ENCODE measurements around the gene LYSMD4. TPM values are rescaled to one million over a fixed set of nuclear protein-coding genes. Genes with fewer than 3 reads are reported as not detected.

LYSMD4 gene
- total RNA-seq, 1 experiment from 2014 or later, result 11.6 TPM

DNA sequence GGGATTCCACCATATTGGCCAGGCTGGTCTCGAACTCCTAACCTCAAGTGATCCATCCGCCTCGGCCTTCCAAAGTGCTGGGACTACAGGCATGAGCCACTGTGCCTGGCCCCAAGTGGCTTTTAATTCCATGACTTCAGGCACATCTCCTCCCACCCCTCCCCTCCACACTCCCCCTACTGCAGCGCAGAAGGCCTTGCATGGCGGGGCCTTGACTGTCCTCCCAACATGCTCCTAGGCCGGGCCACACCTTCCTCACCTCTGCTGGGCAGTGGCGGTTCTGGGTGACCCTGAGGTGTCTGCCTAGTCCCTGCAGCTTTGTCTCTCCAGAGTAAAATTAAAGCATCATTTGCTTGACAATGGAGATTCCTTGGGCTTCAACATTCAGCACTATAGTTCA is 6.9 kb downstream of the LYSMD4 start:
- no peak for DNase-seq (ENCODE audit: low read depth in 1 of 2, low spot score in 2 of 2)
- Histone ChIP-seq H3K4me1 (replicated peaks) (no peaks in the 10 kb centered on the region), H3K27me3 (replicated peaks) (no peaks in the 10 kb centered on the region), H3K9me3 (replicated peaks) (no peaks in the 10 kb centered on the region), H3K27ac (no peak overlapping the region), H3K36me3 (peaks cover 29% of the 10 kb centered on the region), H3K4me3 (no peak overlapping the region)

DNA sequence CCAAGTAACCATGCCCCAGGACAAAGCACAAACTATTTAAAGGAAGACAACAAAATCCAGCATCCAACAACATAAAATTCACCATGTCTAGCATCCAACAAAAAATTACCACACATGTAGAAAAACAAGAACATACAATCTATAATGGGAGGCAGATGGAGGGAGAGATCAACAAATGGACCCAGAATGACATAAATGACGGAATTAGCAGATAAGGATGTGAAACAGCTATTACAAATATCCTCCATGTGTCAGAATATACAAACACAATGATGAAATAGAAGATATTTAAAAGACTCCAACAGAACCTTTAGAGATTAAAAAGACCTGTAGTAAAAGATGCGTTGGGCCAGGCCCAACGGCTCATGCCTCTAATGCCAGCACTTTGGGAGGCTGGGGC is 10.8 kb downstream of the LYSMD4 start:
- Histone ChIP-seq H3K36me3 (no peaks in the 10 kb centered on the region), H3K4me3 (no peak overlapping the region), H3K27ac (no peak overlapping the region), H3K4me1 (replicated peaks) (peaks cover 7% of the 10 kb centered on the region), H3K27me3 (replicated peaks) (no peaks in the 10 kb centered on the region), H3K9me3 (replicated peaks) (no peaks in the 10 kb centered on the region)
- no peak for DNase-seq (ENCODE audit: low read depth in 1 of 2, low spot score in 2 of 2)

- Histone ChIP-seq H3K36me3 (no peaks in the 10 kb centered on the region), H3K4me1 (replicated peaks) (peaks cover 7% of the 10 kb centered on the region), H3K27me3 (replicated peaks) (no peaks in the 10 kb centered on the region), H3K4me3 (no peak overlapping the region), H3K9me3 (replicated peaks) (no peaks in the 10 kb centered on the region), H3K27ac (no peak overlapping the region)
- DNase-seq (ENCODE audit: low read depth in 1 of 2, low spot score in 2 of 2), result no peak
These were observed 11.3 kb downstream of the LYSMD4 start for GRCh38 chr15:99721896-99722295.

DNA sequence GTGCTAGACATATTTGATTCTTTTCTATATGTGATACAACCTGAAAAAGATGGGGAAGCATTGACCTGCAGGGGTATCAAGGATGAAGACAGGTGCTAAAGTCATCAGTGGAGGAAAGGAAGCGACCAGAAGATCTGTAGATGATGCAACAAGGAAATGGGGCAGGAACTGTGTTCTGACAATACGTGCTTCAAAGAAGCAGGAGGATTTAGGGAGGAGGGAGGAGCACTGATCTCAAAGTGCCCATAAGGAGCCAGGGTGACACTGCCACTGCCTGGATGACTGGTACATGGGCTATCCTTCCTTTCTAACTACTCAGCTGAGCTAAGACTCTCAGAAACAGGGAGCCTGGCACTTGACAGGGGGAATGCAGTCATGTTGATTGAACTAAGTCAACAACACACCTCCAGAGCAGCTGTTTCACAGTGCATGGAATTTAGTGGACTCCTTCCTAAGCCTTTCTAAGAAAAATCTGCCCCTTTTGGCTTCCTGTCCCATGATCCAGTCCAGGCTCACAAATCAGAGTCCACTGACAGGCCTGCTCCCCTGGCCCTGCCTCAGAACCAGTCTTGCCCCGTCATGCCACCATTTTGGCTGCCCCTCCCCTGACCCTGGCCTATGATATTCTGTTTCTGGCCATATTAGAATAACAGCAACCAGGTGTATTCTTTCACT is 12.0 kb downstream of the LYSMD4 start:
- Histone ChIP-seq H3K27me3 (replicated peaks) (no peaks in the 10 kb centered on the region), H3K9me3 (replicated peaks) (no peaks in the 10 kb centered on the region), H3K4me3 (no peak overlapping the region), H3K36me3 (no peaks in the 10 kb centered on the region), H3K4me1 (replicated peaks) (peaks cover 7% of the 10 kb centered on the region), H3K27ac (no peak overlapping the region)
- no peak for DNase-seq (ENCODE audit: low read depth in 1 of 2, low spot score in 2 of 2)

DNA sequence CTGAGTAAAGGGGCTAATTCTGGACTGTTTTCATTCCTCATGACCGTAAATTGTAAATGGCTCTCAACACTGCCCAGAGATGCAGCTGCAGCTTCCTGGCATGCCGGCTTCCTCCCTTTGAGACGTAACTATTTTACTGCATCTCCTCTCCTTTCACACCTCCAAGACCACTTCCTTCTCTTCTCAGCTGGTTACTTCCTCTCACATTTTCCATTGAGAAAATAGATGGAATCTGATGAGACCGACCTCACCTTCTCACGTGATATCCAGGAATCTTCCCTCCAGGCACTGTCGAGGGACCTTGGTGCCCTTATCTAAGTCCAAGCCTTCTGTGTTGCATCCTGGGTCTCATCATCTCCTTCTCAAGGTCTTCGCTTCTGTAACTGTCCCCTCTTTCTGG is 12.7 kb downstream of the LYSMD4 start:
- Histone ChIP-seq H3K9me3 (replicated peaks) (no peaks in the 10 kb centered on the region), H3K36me3 (no peaks in the 10 kb centered on the region), H3K27me3 (replicated peaks) (no peaks in the 10 kb centered on the region), H3K27ac (no peak overlapping the region), H3K4me3 (no peak overlapping the region), H3K4me1 (replicated peaks) (peaks cover 7% of the 10 kb centered on the region)
- no peak for DNase-seq (ENCODE audit: low read depth in 1 of 2, low spot score in 2 of 2)

GRCh38 chr15:99719096-99719541 is 14.1 kb downstream of the LYSMD4 start:
- Histone ChIP-seq H3K27ac (no peak overlapping the region), H3K9me3 (replicated peaks) (no peaks in the 10 kb centered on the region), H3K27me3 (replicated peaks) (no peaks in the 10 kb centered on the region), H3K4me1 (replicated peaks) (peaks cover 7% of the 10 kb centered on the region), H3K36me3 (peaks cover 3% of the 10 kb centered on the region; the same call in 1 of the 2 replicates), H3K4me3 (no peak overlapping the region)
- DNase-seq (ENCODE audit: low read depth in 1 of 2, low spot score in 2 of 2), result peak in 1 of 2 experiments; percentile 29

- H3K4me1 ChIP-seq (replicated peaks), result peaks cover 7% of the 10 kb centered on the region
- H3K27ac ChIP-seq, result no peak overlapping the region
- H3K27me3 ChIP-seq (replicated peaks), result no peaks in the 10 kb centered on the region
- no peak for DNase-seq (ENCODE audit: low read depth in 1 of 2, low spot score in 2 of 2)
- H3K4me3 ChIP-seq, result no peak overlapping the region
- no peaks in the 10 kb centered on the region for H3K9me3 ChIP-seq (replicated peaks)
- H3K36me3 ChIP-seq, result peaks cover 3% of the 10 kb centered on the region; the same call in 1 of the 2 replicates
These were observed 14.8 kb downstream of the LYSMD4 start for GRCh38 chr15:99718421-99718820.

DNA sequence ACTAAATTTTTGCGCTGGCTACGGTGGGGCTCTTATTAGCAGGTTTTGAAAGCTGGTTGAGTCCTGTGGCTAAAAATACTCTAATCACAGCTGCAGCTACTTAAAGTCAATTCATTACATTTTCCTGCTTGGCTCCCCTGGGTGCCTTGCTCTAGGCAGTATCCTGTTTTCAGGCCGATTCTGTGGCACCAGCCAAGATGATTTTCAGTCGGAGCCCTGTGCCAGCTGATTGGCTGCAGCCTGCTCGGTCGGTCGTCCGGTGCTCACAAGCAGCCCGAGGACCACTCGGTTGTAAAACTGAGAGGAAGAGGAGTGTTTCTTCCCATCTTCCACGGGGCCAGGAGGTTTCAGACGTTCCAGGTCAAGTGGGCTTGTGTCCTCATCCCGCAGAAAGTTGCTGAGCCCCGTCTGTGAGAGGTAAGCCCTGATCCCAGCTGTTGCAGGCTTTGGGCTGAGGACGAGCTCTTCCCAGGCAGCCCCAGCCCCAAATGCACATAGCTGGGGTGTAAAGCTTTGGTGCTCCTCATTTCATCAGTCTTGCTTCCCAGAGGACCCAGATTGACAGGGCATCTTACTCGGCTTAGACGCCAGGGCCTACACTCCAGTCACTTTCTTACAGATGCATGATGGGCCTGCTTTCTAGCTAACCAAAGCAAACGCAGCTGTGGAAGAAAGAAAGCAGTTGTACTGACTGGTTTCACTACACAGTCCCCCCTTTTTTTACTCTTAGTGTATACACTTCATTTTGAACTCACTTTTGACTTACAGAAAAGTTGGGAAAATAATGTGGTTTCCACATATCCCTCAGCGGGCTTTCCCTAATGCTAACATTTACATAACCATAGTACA is 15.9 kb downstream of the LYSMD4 start:
- Histone ChIP-seq H3K27ac (no peak overlapping the region), H3K27me3 (replicated peaks) (no peaks in the 10 kb centered on the region), H3K4me1 (replicated peaks) (peaks cover 7% of the 10 kb centered on the region), H3K4me3 (no peak overlapping the region), H3K36me3 (peaks cover 11% of the 10 kb centered on the region), H3K9me3 (replicated peaks) (no peaks in the 10 kb centered on the region)
- DNase-seq (ENCODE audit: low read depth in 1 of 2, low spot score in 2 of 2), result no peak

DNA sequence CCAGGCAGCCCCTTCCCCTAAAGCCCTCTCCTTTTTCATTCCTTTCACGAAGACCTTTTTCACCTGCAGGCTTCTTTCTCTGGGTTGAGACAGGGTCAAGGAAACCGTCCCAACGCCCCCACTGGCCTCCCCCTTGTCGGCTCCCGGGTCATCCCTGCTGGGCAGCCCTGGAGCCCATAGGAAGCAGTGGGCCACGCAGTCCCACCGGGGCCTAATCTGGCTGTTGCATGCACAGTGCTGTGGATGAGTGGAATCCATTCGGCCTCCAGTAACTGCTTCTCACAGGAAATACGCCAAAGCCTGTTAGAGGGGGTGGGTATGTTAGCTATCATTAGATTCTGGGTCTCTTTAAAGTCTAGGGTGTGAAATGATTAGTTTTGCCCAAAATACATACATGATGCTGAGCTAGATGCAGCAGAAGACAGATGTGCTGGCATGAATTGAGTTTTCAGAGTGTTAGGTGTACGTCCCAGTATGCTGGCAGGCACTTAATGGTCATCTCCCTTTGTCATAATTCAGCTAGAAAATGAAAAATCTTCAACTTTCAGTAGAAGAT is 16.6 kb downstream of the LYSMD4 start:
- Histone ChIP-seq H3K27ac (no peak overlapping the region), H3K36me3 (peaks cover 19% of the 10 kb centered on the region)

GRCh38 chr15:99712415-99712814 is 20.8 kb downstream of the LYSMD4 start:
- Histone ChIP-seq H3K27me3 (replicated peaks) (no peaks in the 10 kb centered on the region), H3K36me3 (peaks cover 33% of the 10 kb centered on the region), H3K4me1 (replicated peaks) (peaks cover 21% of the 10 kb centered on the region), H3K4me3 (no peak overlapping the region), H3K9me3 (replicated peaks) (no peaks in the 10 kb centered on the region), H3K27ac (no peak overlapping the region)
- no peak for DNase-seq (ENCODE audit: low read depth in 1 of 2, low spot score in 2 of 2)

More for the DNA sequence above, 16.6 kb downstream of the LYSMD4 start:
- DNase-seq (ENCODE audit: low read depth in 1 of 2, low spot score in 2 of 2), result no peak
- peaks cover 7% of the 10 kb centered on the region for H3K4me1 ChIP-seq (replicated peaks)
- no peaks in the 10 kb centered on the region for H3K27me3 ChIP-seq (replicated peaks)
- H3K9me3 ChIP-seq (replicated peaks), result no peaks in the 10 kb centered on the region
- no peak overlapping the region for H3K4me3 ChIP-seq

- DNase-seq (ENCODE audit: low read depth in 1 of 2, low spot score in 2 of 2), result no peak
- Histone ChIP-seq H3K36me3 (peaks cover 33% of the 10 kb centered on the region), H3K27me3 (replicated peaks) (no peaks in the 10 kb centered on the region), H3K4me3 (no peak overlapping the region), H3K9me3 (replicated peaks) (no peaks in the 10 kb centered on the region), H3K27ac (no peak overlapping the region), H3K4me1 (replicated peaks) (peaks cover 26% of the 10 kb centered on the region)
These were observed 21.6 kb downstream of the LYSMD4 start for GRCh38 chr15:99711625-99712024.

GRCh38 chr15:99709243-99709986 is 23.8 kb downstream of the LYSMD4 start:
- H3K36me3 ChIP-seq, result peaks cover 30% of the 10 kb centered on the region
- H3K4me1 ChIP-seq (replicated peaks), result peaks cover 26% of the 10 kb centered on the region
- no peak overlapping the region for H3K27ac ChIP-seq
- no peak overlapping the region for H3K4me3 ChIP-seq
- no peaks in the 10 kb centered on the region for H3K9me3 ChIP-seq (replicated peaks)
- no peak for DNase-seq (ENCODE audit: low read depth in 1 of 2, low spot score in 2 of 2)
- no peaks in the 10 kb centered on the region for H3K27me3 ChIP-seq (replicated peaks)

DNA sequence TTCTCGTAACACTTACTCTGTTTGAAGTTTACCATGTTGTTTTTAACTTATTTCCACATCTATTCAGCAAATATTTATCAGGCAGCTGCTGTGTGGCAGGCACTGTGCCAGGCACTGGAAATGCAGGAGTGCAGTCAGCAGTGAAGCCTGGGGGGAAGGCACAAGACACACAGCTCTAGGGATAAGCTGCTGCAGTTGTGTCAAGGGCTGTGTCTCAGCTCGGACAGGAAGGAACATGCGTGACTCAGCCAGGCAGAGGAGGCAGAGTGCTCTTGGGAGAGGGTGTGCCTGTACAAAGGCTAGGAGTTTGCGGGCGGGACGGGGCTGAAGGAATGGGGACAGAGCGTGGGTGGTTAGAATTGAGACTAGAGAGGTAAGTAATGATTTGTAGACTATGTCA is 24.7 kb downstream of the LYSMD4 start:
- peaks cover 31% of the 10 kb centered on the region for H3K4me1 ChIP-seq (replicated peaks)
- H3K27ac ChIP-seq, result 0 out of 2 replicates have a peak overlapping the region, but pooled peaks have one; percentile 12
- no peaks in the 10 kb centered on the region for H3K9me3 ChIP-seq (replicated peaks)
- H3K36me3 ChIP-seq, result peaks cover 30% of the 10 kb centered on the region
- H3K4me3 ChIP-seq, result no peak overlapping the region
- no peaks in the 10 kb centered on the region for H3K27me3 ChIP-seq (replicated peaks)
- DNase-seq (ENCODE audit: low read depth in 1 of 2, low spot score in 2 of 2), result peak; percentile 75 to 91

Measured in SJSA1 (cell line).